Renal pelvis (tissue), 4 donors: ENCODE measurements around the gene CSNK1G2. TPM values are rescaled to one million over a fixed set of nuclear protein-coding genes. Genes with fewer than 3 reads are reported as not detected.

Experiments
- DNase-seq: peaks from one replicate; pipeline ENCODE4 v3.0.0-alpha.2; 2013
- polyA plus RNA-seq, 3 donors: library from polyadenylated mRNA; unstranded; fragments of 120-200 nt; gene quantifications; one replicate each; pipeline ENCODE4 v1.2.1, GENCODE V29; 2013; ENCODE audit not compliant: insufficient read length in 3 of 3

Gene CSNK1G2
- polyA plus RNA-seq, 3 donors, result 55.7 to 72.6 (median 70.7) TPM

DNA sequence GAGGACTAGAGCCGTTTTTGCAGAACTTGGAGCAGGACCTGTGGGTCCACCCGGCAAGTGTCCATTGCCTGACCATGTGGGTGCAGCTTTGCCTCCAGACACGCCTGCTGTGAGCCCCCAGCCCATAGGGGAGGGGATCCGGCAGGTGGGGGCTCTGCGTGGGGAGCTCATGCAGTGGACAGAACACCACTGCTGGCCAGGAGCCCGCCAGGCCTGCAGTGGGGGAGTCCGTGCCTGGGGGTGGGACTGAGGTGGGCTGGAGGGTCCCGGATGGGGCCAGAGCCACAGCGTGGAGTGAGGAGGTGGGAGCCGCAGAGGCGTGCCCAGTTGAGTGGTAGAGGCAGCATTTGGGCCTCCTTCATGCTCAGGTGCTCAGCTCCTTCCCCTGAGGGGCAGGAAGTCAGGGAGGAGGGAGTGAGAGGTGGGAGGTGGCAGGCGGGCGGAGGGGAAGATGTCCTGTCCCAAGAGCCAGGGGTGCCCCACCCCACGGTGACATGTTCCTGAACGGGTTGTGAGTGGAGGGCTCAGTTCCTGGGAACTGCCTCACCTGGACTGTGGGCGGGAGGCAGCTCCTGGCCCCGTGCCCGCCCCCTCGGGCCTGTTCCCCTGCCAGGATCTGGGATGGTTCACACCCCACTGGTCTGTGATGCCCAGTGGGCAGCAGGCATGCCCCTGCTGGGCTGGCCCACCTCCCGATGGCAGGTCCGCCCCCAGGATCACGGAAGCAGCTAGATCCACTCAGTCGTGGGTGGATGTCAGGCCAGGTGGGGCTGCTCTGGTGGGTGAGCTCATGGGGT, 27.0 kb upstream of the CSNK1G2 start:
- no peak for DNase-seq

DNA sequence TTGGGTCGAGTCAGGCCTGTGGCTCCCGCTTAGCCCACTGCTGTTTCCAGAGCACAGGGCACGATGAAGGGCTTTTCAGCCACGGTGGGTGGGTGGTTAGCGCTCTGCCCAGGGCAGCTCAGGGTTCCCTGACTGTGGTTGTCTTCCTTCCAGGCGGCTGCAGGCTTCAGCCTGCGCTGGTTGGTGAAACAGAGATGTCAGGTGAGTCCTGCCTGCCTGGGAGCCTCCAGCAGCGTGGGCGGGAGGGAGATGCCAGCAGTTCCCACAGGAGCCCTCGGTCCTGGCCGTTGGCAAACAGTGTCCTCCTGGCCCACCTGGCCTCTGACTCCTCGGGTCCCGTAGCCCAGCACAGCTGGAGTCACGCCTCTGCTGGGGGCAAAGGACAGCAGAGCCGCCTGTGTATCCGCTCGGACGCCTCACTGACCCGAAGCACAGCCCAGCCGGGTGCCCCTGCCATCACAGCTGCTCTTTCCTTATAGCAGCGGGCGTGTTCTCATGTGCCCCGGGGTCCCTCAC, 26.1 kb upstream of the CSNK1G2 start:
- DNase-seq, result no peak

DNA sequence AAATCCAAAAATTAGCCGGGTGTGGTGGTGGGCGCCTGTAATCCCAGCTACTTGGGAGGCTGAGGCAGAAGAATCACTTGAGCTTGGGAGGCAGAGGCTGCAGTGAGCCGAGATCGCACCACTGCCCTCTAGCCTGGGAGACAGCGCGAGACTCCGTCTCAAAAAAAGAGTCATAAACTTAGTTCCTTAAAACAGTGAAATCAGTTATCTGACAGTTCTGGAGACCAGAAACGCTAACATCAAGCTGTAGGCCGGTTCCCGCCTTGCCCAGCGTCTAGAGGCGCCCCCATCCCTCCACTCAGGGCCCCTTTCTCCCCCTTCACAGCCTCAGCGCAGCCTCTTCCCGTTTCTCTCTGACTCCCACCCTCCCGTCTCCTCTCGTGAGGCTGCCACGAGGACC, 23.8 kb upstream of the CSNK1G2 start:
- DNase-seq, result no peak

DNA sequence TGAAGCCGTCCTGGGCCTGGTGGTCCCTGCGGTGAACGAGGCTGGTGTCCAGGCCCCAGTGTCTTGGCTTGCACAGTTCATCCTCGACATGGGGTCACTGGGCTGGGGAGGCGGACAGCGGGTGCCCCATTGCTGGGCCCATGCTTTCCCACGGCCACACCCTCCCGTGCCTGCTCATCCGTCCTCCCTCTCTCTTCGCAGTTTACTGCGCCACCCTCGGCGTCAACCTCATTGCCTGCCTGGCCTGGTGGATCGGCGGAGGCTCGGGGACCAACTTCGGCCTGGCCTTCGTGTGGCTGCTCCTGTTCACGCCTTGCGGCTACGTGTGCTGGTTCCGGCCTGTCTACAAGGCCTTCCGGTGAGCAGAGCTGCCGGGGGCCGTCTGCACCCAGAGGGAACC, 23.0 kb upstream of the CSNK1G2 start:
- DNase-seq, result no peak

DNA sequence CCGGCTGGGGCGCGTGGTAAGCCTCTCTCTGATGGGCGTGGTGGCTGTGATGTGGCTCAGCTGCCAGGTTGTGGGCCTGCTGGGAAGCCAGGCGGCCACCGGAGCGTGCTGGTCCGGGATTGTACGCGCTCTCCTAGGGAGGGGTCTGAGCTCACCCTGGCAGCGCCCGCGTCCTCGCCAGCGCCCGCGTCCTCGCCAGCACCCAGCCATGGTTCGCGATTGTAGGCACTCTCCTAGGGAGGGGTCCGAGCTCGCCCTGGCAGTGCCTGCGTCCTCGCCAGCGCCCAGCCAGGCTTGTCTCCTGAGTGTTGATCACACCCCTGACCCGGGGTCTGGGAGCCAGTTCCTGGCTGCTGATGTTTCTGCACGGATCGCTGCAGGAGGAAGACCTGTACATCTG, 22.0 kb upstream of the CSNK1G2 start:
- no peak for DNase-seq

DNA sequence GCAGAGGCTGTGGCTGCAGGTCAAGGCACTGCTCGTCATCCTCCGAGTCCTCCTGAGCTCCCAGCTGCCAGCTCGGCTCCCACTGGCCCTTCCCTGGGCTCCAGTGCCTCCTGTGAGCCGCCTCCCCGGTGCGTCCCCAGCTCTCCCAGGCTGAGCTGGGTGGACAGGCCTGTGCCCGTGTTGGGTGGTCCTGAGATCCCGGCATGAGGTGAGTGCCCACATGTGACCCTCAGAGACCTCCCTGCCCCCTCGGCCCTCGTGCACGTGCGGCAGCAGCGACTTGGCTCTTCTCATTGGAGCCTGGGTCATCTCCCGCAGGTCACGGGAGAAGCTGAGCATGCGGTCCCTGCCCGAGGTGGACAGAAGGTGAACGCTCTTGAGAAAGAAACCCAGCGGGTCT, 20.3 kb upstream of the CSNK1G2 start:
- no peak for DNase-seq

DNA sequence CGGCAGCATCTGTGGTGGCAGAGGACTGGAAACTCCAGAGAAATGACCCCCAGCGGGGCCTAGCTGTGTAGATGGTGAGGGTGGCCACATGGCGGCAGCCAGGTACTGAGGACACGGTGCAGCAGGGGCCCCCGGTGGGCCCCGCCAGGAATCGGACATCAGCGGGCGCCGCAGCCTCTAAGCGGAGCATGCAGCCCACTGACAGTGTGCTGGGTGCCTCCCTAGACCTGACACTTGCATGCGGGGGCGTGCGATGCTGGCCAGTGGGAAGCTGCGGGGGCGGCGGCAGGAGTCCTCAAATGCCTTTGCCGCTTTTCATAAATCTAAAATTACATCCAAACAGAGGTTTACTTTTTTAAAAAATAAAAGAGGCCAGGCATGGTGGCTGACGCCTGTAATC, 19.6 kb upstream of the CSNK1G2 start:
- DNase-seq, result no peak

DNA sequence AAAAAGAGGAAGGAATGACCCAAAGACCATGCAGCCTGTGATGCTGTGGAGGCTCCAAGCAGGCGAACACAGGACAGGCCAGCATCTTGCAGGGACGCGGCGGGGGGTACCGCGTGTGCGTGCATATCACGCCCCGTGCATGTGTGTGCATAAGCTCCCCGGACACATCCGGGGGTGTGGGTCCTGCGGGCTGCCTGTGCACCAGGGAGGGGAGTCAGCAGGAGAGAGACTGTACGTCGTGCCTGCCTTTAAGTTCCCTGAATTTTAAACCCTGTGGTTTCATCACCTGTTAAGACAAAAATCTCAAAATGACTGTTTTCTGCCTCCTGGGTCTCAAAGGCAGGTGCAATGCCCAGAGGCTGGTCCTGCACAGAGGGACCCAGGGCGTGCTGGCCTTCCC, 19.1 kb upstream of the CSNK1G2 start:
- DNase-seq, result no peak

DNA sequence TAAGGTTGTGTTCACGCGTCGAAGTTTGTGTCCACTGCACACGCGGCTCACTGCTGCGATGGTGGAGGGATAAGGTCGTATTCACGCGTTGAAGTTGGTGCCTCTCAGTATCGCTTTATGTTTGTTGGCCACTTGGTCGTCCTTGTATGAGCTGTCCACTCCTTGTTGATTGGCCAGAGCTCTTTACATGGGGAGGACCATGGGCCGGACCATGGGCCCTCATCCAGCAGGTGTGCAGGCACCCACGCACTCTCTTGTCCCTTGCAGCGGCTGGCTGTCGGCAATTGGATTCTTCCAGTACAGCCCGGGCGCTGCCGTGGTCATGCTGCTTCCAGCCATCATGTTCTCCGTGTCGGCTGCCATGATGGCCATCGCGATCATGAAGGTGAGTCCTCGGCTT, 18.2 kb upstream of the CSNK1G2 start:
- no peak for DNase-seq

DNA sequence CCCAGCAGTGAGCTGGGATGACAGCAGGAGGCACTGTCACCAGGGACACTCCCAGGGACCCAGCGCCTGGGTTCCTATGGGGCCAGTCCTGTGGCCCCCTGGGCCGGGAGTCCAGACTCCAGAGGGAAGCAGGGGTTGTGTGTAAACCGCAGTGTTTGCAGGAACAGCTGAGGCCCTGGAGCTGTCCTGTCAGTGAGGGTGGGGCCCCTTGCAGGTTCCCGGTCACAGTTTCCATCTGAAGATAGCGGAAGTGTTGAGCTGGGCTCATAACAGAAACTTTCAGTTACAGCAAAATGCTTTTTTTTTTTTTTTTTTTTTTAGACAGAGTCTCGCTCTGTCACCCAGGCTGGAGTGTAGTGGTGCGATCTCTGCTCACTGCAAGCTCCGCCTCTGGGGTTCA, 17.7 kb upstream of the CSNK1G2 start:
- DNase-seq, result no peak

DNA sequence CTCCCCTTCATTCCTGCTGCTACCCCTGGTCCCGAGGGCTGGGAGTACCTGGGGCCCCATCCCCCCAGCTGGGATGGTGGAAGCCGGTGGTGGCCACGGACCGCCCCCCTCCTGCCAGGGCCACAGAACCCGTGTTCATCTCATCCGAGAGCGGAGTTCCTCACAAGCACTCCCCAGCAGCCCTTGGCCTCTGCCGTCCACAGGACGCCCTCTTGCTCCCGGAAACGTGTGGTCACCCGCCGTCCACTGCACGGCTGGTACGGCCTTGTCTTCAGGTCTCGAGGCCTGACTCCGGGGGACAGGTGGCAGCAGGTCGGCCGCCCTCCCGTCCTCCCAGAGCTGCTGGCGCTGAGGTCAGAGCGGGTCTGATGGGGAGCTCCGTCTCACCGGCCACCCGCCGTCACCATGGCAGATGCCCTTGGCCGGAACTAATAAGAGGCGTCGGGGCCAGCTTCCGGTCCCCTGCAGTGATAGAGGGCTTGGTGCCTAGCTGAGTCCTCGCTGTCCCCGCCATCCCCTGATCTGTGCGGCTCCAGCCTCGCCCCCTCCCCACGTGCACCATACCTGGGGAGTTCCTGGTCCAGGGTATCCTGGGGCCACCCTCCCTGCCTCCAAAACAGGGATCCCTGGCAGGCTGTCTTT, 16.5 kb upstream of the CSNK1G2 start:
- DNase-seq, result no peak

DNA sequence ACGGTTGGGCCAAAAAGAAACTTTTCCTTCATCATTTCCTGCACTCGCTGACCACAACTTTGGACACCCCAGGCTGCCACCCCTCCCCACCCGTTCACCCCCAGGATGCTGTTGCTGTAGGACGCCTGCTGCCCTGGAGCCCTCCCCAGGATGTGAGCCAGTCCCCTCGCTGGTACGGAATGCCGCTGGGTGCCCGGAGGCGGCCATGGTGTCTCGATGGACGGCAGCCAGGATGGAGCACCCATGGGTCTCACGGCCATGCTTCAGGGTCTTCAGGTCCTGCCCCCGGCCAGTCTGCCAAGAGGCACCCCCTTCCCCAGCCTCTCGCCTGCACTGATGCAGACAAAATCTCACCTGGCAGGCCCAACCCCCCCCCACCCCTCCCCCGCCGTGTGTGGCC, 15.4 kb upstream of the CSNK1G2 start:
- DNase-seq, result no peak

DNA sequence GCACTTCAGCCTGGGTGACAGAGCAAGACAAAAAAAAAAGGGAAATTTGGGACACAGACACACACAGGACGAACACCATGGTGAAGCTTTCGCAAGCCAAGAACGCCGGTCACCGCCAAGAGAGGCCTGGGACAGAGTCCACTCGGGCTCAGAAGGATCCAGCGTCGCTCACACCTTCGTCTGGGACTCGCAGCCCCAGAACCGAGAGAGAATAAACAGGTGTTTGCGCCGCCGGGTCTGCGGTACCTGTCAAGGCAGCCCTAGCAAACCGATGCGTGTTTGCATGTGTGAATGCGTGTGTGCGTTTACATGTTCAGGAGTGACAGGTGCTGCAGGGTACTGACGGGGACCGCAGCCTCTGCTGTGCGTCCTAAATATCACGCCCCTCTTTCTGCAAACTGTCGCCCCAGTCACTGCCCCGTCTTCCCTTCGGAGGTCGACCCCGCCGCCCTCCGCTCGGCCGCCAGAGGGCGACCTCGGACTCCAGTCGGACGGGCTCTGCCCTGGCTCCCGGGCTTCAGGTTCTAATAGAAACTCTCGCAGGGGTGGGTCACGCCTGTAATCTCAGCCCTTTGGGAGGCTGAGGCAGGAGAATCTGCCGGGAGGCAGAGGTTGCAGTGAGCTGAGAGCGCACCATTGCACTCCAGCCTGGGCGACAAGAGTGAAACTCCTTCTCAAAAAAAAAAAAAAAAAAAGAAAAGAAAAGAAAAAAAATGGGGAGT, 11.8 kb upstream of the CSNK1G2 start:
- DNase-seq, result no peak

DNA sequence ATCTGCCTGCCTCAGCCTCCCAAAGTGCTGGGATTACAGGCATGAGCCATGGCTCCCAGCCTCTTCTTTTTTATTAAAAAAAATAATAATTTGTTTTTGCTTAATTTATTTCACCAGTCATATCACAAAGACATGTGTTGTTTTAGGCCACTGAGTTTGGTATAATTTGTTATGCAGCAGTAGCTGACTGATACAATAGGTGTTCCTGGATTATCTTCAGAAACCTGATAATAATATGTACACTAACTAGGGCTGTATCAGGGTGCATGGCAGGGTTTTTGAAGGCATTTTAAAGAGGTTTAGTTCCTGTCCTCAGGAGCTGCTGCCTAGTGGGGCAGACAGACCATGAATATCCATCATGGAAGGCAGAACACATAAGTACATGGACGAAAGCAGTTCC, 9.5 kb upstream of the CSNK1G2 start:
- DNase-seq, result no peak

DNA sequence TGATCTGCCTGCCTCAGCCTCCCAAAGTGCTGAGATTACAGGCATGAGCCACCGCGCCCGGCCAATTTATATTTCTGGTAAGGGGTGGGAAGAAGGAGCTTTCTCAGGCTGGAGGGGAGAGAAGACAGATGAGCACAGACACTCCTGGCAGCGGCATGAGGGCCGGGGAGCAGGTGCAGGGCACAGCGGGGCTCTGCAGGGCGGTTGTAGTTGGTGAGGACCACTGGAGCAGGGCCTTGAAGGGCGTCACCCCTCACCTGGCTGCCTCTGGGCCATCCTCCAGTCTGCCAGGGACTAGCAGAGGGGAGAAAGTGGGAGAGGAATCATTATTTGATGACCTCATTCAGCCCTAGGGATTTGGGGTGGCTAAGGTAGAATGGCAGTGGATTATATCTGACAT, 8.6 kb upstream of the CSNK1G2 start:
- no peak for DNase-seq

DNA sequence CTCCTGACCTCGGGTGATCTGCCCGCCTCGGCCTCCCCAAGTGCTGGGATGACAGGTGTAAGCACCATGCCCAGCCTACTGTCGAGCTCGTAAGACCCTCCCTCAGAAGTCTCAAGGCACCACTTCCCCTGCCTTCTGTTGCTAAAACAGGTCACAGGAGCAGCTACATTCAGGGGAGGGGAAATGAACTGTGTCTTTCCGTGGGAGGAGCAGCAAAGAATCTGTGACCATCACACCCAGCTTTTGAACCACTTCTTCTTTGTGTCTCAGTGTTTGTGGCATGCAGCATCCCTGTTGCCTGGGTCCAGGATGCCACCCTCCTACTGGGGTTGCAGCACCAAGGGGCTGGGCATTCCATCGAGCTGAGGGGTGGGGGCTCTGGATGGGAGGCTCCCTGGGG, 7.7 kb upstream of the CSNK1G2 start:
- no peak for DNase-seq

DNA sequence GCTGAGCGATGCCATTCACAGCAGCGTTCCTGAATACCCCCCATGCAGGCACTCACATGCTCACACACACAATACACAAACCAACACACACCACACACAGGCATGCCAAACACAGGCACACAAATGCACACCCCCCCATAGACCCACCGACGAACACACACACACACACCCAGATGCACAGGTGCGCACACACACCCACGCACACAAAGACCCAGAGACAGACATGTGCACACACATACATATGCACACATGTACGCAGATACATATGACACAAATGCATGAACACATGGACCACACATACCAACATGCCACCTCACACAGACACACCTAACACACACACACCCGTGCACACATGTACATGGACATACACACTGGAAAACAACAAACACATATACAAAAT, 7.0 kb upstream of the CSNK1G2 start:
- no peak for DNase-seq

DNA sequence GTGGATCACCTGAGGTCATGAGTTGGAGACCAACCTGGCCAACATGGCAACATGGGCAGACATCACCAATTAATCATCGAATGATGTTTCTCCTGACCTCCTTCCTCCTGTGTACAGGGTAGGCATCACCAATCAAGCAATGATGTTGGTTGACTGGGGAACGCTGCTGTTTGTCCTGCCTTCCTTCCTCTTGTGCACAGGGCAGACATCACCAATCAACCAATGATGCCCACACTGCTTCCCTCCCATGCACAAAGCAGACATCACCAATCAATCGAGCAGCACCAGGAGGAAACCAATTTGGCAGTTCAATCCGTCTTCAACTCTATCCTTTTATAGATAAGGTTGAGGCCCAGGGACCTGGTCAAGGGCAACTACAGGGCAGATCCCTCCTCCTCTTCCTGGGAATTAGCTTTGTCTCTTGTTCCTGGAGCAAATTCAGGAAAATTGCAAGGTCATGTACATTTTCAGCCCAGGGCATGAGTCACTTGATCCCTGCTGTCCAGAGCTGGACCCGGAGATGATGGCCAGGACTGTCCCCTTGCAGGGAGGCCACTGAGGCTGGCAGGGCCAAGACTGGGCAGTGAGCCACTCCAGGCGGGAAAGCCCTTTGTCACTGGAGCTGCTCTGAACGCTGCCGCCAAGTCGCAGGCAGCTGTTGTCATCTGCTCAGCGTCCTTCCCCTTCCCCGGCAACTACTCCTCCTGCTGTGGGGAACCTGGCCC, 5.3 kb upstream of the CSNK1G2 start:
- no peak for DNase-seq

DNA sequence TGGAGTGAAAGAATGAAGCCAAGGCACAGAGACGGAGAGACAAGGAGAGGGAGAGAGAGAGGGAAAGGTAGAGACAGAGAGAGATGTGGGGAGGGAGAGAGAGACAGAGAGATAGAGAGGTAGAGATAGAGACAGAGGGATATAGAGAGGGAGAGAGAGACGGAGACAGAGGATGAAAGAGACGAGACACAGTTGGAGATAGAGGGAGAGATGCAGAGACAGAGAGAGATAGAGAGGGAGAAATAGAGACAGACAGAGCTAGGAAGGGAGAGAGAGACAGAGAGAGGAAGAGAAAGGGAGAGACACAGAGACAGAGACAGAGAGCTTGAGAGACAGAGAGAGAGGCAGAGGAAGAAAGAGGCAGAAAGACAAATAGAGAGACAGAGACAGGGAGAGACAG, 4.5 kb upstream of the CSNK1G2 start:
- DNase-seq, result no peak

DNA sequence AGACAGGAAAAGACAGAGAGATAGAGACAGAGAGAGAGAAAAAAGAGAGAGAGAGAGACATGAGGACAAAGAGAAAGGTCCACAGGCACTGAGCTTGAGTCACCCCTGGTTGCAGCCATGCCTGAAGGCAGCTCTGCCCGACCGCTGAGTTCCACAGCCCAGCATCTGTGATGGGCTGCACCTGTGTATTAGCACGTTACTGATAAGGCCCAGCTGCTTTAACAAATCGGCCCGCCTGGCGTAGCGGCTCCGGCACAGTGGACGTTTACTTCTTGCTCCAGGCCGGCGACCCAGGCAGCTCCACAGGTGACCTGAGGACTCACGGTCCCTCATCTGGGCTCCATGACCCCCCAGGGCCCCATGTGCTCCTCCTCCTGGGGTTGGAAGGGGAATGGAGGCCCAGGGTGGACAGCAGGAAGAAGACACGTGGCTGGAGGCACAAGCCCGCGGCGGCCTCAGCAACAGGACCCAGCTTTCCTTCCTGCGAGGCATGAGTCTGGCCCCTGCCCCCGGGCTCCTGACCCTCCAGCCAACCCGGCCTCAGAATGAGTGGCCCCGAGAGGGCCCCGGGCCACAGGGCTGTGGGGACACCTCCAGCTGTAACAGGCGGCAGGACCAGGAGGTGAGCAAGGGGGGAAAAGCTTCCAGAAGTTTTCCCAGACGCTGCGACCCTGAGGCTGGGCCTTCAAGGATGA, 3.9 kb upstream of the CSNK1G2 start:
- DNase-seq, result no peak

DNA sequence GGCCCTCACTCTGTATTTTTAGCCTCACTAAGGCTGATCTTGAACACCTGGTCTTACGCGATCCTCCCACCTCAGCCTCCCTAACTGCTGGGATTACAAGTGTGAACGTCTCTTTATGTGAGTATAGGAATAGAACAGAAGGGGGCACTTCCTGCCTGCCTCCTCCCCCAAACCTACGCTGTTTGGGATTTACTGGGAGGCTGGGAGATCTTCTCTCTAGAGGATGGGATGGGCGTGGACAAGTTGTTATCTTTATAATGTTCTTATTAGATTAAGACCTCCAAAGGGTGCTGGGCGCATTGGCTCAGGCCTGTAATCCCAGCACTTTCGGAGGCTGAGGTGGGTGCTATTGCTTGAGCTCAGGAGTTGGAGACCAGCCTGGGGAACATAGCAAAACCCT, 2.9 kb upstream of the CSNK1G2 start:
- DNase-seq, result no peak
